Amniotic stem cell (primary cell): ENCODE measurements around the gene SNX11.
"Not testable (repeated sequence)": the region's sequence is repeated elsewhere in the genome, so short reads cannot be mapped to it uniquely, and the experiment has no call there.

Experiments used
- DNase-seq: peaks from one replicate; lab custom pipeline; 2025; lab: John Stamatoyannopoulos, UW

SNX11 gene, protein sequence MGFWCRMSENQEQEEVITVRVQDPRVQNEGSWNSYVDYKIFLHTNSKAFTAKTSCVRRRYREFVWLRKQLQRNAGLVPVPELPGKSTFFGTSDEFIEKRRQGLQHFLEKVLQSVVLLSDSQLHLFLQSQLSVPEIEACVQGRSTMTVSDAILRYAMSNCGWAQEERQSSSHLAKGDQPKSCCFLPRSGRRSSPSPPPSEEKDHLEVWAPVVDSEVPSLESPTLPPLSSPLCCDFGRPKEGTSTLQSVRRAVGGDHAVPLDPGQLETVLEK

DNA sequence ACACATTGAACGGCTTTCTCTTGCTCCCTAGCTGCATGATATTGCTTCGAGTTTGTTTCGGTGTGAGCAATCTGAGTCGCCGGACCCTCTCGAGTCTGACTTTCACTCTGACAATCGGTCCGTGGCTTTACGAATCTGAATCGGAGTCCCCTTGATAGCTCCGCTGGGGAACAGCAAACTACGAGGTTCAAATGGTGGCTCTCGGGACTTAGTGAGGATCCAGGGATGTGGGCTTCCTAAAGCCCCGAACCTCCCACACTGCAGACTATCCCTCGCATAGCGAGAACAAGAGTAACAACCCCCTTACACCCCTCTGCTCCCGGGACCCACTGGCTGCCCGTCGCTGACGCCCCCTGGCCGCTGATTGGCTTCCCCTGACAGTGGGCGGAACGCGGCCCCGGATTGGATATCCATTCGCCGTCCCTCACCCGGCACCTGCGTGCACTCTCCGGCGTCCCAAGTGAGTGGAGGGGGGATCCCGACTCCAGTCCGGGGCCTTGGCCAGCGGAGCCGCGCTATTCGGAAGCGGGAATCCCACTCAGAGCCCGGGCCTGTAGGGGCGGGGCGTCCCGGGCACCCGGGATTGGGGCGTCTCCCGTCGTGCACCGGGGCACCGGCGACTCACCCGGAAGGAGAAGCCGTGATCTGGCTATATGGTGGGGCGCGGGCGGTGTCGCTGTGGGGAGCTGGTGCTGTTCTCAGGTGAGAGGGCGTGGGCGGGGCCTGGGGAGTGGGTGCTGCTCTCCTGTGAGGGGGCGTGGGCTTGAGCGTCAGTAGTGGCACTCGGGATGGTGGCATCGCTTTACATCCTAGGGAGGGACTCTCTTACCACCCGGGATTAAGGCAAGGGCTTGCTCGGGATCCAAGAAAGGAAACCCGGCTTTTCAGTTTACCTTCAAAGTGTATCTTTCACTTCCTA is at the start of gene SNX11:
TSS of gene SNX11 (plus strand) at position 630 of the 919 bp plus-strand sequence. CDS start 4,278 bp downstream, outside the sequence.
- DNase-seq: peak; percentile 80

DNA sequence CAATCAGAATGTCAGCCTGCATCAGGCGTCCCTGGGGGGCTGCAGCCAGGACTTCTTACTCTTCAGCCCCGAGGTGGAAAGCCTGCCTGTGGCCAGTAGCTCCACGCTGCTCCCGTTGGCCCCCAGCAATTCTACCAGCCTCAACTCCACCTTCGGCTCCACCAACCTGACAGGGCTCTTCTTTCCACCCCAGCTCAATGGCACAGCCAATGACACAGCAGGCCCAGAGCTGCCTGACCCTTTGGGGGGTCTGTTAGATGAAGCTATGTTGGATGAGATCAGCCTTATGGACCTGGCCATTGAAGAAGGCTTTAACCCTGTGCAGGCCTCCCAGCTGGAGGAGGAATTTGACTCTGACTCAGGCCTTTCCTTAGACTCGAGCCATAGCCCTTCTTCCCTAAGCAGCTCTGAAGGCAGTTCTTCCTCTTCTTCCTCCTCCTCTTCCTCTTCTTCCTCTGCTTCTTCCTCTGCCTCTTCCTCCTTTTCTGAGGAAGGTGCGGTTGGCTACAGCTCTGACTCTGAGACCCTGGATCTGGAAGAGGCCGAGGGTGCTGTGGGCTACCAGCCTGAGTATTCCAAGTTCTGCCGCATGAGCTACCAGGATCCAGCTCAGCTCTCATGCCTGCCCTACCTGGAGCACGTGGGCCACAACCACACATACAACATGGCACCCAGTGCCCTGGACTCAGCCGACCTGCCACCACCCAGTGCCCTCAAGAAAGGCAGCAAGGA is 49.0 kb upstream of the SNX11 start:
- no peak for DNase-seq

DNA sequence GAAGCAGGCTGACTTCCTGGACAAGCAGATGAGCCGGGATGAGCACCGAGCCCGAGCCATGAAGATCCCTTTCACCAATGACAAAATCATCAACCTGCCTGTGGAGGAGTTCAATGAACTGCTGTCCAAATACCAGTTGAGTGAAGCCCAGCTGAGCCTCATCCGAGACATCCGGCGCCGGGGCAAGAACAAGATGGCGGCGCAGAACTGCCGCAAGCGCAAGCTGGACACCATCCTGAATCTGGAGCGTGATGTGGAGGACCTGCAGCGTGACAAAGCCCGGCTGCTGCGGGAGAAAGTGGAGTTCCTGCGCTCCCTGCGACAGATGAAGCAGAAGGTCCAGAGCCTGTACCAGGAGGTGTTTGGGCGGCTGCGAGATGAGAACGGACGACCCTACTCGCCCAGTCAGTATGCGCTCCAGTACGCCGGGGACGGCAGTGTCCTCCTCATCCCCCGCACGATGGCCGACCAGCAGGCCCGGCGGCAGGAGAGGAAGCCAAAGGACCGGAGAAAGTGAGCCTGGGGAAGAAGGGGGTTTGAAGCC is 48.4 kb upstream of the SNX11 start:
- no peak for DNase-seq

DNA sequence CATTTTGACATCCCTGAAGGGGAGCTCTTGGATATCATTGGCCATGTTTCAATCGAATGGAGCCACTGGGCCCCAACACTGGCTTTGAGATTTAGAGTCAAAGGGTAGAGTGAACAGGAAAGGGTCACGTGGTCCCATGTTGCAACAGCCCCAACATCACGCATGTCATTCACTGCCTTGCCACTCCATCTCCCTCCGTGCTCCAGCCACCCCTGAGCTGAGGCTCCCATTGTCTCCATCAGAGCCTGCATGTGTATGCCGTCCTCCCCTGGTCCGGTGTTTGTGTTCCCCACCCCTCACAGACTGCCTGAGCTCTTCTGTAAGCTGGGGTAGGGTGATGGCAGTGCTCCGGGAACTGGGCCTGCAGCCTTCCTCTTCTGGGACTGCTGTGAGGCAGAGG is 47.3 kb upstream of the SNX11 start:
- no peak for DNase-seq

DNA sequence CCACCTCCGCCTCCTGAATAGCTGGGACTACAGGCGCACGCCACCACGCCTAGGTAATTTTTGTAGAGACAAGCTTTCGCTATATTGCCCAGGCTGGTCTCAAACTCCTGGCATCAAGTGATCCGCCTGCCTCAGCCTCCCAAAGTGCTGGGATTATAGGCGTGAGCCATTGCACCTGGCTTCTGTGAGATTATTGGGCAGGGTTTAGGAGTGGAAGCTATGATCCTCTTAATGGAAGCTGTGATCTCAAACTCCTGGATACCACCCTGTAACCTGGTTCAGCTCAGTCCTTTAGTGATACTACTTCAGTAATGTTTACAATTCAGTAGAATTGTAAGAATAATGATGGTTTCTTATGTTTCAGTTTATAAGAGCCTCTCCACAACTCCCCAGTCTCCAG is 45.3 kb upstream of the SNX11 start:
- no peak for DNase-seq

DNA sequence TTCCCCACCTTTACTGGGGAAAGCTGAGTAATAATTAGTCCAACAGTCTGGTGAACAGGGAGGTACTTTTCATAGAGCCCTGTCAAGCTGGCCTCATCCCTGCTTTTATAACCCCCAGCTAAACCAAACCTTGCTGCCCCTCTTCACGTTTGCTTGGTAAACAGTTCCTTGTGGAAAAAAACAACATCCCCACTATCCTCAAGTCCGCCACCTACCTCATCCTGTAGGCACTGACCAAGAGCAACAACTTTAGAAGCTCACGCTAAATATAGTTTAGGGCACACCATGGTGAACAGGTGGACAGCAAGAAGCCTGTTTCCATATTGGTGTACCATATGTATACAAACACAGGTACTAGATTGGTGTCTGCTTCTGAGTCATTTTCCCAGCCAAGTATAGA is 42.9 kb upstream of the SNX11 start:
- no peak for DNase-seq

DNA sequence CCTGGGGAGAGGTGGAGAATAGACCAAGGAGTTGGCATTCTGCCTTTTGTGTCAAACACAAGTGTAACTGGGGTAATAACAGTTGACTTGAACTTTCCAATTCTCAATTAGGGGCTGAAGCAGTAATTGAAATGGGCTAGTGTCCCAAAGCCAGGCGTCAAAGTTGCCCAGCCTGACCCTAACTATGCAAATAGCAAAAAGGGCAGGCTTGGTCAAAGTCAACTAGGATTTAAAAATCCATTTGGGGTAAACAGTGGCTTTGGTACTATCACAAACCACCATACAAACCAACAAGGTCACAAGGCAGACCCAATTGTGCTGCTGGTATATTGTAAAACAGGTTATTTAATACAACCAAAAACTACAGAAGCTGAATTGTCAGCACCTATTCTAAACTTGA is 41.4 kb upstream of the SNX11 start:
- no peak for DNase-seq

DNA sequence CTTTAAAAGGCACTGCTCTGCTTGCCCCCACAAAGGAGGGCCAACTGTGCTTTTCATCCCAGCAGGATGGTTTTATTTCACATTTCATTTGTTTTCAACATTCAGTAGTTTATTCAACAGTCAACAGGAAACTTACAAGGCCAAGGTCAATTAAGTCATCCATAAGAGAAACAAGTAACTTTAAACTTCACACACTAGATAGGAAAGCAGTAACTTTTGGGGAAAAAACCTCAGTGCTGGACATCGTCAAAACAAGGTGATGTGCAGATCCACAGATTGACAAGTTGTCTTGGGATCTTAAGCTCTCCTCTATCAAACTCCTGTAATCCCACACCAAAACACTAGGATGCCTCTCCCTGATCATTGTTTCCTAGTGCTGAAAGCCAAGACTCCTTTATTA is 40.9 kb upstream of the SNX11 start:
- no peak for DNase-seq

DNA sequence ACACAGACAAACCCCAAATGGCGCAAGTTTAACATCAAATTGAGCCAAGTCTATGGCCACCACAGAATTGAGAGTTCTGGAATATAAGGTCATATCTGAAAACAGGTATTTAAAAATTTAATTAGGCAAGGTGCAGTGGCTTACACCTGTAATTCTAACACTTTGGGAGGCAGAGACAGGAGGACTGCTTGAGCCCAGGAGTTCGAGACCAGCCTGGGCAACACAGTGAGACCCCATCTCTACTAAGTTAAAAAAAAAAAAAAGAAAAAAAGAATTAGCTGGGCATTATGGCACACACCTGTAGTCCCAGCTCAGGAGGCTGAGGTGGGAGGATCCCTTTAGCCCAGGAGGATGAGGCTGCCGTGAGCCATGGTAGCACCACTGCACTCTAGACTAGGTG is 40.3 kb upstream of the SNX11 start:
- no peak for DNase-seq

DNA sequence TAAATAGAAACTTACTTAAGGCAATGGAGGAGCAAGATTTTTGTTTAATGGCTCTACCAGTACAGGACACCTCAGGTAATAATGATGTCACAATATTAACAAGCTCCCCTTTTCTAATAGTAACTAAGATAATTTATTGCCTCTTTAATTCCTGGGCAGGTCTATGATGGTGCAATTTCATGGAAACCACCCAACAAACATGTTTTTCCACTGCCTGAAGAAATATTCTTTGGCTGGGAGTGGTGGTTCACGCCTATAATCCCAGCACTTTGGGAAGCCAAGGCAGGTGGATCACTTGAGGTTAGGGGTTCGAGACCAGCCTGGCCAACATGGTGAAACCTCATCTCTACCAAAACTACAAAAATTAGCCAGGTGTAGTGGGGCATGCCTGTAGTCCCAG is 39.8 kb upstream of the SNX11 start:
- not testable (repeated sequence) for DNase-seq

DNA sequence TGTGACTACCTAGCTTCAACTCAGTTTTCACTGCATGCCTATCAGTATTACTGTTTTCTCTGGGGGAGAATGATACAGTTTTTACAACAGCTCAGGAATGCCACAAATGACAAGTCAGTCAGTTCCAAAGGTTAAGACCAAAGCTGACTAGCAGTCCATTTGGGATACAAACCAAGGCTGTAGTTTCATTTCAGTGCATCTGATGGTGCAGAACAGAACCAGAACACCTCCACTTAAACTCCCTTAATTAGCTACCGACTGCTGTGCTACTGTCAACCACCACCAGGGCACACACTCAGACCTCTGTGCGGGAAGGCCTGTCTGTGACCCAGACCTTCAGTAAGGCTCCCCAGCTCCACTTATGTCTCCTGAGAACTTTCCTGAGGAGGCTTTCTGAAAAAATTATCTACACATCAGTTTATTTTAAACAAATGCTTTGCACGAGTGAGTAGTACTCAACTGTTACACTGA is 39.0 kb upstream of the SNX11 start:
- DNase-seq: no peak

DNA sequence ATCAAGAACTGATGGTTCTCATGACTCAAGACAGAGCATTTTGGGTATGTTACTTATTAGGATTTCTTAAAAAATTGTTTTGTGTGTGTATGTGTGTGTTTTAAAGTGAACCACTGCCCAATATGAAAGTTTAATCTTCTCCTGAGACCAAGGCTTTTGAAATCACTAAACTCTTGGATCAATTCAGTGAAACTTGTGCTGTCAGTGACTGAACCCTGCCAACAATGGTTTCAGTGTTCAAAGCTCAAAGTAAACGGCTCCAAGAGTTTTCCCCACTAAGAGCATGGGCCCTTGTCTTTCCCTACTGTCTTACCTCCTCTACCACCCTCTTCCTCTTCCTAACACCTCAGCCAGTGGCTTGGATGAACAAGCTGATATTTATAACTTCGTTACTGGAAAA is 37.4 kb upstream of the SNX11 start:
- DNase-seq: no peak

DNA sequence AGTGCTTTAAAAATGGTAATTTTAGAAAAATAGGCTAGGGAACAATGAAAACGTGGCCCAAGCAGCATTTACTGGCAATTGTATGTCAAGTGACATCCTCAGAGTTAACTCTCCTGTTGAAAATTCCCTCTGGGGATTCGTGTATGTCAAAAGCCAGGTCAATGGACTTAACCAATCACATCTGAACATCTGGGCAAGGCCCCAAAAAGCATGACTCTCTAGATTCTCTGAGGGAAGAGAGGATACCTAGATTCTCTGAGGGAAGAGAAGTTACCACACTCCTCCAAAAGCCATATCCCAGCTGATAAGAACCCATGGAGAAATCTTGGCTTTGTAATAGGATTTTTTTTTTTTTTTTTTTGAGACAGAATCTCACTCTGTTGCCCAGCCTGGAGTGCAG is 35.9 kb upstream of the SNX11 start:
- no peak for DNase-seq

DNA sequence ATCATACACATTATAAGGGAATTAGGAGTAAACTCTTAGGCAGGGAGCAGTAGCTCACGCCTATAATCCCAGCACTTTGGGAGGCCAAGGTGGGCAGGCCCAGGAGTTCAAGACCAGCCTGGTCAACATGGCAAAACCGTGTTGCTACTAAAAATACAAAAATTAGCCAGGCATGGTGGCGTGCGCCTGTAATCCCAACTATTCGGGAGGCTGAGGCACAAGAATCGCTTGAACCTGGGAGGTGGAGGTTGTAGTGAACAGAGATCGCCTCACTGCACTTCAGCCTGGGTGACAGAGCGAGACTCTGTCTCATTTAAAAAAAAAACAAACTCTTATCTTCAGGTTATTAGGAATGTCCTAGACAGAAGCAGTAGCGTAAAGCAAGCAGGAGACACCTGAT is 34.8 kb upstream of the SNX11 start:
- not testable (repeated sequence) for DNase-seq

DNA sequence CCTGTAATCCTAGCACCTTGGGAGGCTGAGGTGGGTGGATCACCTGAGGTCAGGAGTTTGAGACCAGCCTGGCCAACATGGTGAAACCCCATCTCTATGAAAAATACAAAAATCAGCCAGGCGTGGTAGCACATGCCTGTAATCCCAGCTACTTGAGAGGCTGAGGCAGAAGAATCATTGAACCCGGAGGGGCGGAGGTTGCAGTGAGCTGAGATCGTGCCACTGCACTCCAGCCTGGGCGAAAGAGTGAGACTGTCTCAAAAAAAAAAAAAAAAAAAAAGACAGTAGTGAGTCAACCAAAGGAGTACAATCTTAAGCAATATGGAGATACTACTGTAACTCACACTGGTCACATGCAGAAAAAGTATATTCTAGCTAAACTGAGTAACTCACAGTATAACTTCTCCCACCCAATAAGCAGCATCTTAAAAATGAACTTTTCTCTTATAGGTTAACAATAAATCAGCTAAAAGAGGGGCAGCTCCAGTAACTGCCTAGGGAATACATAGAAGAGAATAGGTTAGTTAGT is 33.9 kb upstream of the SNX11 start:
- not testable (repeated sequence) for DNase-seq

DNA sequence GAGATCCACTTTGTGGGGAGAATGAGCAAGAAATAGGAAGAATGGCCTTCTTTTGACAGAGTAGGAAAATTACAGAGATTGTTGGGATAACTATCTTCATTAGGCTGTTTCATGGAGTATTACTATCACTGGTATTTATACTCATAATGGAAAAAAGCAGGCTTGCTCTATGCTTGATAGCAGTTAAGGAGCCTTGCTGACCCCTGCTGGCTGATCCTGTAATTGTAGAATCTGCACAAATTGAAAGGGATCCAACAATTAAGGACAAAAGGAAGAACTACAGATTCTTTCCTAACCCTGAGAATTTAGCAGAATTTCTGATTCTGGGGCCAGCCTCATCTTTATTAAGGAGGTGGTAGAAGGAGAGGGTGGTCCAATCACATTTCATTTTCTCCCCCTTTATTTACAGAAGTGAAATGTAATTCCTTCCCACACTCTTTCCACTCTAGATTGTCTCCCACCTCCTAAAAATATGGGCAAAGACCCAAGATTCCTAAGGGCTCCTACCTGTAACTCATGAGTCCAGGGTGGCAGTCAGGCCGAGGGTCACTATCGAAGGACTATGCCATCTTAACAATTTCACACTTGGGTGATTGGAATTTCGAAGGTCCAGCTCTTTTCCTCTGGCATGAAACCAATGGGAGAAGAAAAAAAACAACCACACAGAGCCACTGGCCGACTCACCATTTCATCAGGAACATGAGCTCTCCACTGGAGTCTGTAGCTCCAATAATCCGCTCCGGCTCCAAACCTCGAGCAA is 33.1 kb upstream of the SNX11 start:
- peak; percentile 59 for DNase-seq

DNA sequence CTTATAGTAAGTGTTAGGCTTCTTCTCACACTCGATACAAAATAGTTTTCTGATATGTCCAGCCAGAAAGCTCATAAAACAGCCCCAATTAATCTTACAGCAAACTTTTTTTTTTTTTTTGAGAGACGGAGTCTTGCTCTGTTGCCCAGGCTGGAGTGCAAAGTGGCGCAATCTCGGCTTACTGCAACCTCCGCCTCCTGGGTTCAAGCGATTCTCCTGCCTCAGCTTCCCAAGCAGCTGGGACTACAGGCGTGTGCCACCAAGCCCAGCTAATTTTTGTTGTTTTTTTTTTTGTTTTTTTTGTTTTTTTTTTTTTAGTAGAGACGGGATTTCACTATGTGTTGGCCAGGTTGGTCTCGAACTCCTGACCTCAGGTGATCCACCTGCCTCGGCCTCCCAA is 30.4 kb upstream of the SNX11 start:
- not testable (repeated sequence) for DNase-seq

DNA sequence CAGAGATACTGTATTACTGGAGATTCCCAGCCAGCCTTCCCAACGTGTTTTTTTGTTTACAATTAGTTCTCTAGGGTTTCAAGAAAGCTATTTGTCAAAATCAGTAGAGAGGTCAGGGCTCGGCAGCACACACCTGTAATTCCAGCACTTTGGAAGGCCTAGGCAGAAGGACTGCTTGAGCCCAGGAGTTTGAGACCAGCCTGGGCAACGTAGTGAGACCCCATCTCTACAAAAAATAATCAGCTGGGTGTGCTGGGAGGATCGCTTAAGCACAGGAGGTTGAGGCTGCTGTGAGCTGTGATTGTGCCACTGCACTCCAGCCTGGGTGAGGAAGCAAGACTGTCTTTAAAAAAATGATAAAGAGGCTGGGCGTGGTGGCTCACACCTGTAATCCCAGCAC is 25.7 kb upstream of the SNX11 start:
- DNase-seq: no peak

DNA sequence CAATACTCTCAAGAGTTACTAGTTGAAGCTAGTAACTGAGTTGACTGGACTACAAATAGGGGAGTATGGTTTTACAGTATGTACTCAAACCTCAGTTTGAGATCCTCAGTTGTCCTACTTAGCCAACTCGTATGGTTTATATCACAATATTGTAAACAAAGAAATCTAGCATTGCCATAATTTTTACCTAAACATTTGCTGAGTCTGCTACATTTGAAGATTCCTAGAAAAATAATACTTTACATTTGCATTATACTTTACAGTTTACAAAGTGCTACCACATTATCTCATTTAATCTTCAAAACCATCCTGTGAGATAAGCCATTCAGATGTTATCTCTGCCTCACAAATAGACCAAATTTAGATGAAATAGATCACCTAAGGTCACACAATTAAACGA is 22.6 kb upstream of the SNX11 start:
- no peak for DNase-seq

DNA sequence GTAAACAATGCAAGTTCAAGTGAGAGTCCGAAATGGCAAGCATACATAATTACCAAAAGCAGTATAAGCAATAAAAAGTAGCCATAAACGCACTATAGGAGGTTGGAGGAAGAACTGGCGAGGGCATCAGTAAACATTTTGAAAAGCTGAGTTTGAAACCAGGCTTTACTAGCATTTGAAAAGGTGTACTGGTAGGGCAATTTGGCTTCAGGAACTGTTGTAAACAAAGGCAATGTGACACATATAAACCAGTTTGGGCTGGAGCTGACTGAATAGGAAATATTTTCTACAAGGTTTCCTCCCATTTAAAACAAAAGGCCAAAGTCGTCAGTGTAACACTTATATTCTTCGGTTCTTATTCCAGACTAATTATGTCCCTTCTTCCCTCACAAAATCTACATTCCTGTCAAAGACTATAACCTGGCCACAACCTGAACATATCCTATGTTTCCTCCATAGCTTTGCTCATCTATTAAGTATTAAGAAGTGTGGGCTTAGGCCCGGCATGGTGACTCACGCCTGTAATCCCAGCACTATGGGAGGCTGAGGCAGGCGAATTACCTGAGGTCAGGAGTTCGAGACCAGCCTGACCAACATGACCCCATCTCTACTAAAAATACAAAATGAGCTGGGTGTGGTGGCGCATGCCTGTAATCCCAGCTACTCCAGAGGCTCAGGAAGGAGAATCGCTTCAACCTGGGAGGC is 14.1 kb upstream of the SNX11 start:
- no peak for DNase-seq

DNA sequence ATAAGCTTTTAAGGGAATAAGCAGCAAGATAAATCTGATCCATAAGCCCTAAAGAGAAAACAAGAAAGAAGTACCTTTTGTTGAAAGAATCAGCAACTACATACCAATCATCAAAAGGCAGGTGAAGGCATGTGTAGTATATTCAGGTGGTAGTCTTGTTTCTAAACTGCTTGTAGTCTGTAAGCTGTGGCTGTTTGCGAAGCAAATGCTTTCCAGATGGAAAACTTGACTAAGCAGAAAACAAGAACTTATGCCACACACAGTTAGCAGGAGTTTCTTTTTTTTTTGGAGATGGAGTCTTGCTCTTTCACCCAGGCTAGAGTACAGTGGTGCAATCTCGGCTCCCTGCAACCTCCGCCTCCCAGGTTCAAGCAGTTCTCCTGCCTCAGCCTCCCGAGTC is 12.0 kb upstream of the SNX11 start:
- DNase-seq: no peak
